Measurements from ENCODE around the gene CT45A9.
"Not testable (repeated sequence)": the region's sequence is repeated elsewhere in the genome, so short reads cannot be mapped to it uniquely, and the experiment has no call there.

The CT45A9 gene

GRCh38 chrX:135871712-135872111 lies at the start of gene CT45A9:
Gene CT45A9, minus strand, starts transcription at chrX:135871812. Its CDS starts 3,751 bp downstream, at chrX:135868061.
- not testable (repeated sequence) for H3K4me3 Mint-ChIP-seq, H3K27me3 Mint-ChIP-seq

DNA sequence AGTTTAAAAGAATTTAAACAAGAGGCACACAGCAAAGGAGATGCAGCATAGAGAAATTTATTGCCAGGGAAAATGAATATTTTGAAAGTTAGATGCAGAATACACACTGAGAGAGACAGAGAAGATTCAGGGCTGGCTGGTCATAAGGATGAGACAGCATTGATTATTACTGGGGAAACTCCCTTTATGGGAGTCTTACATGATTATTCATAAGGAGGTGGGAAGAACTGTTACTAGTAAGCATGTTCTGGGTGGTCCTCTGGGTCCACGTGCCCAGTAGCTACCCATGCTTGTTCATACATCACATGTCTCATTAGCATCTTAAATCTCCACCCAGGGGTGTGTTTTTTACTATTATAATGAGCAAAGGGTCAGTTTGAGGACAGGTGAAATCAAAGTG lies 48.9 kb upstream of the CT45A9 start:
- H3K9me3 Mint-ChIP-seq, H3K27ac Mint-ChIP-seq, DNase-seq, ATAC-seq, H3K4me1 Mint-ChIP-seq, H3K4me3 Mint-ChIP-seq, H3K27me3 Mint-ChIP-seq: not testable (repeated sequence)

More at GRCh38 chrX:135871712-135872111, at the start of gene CT45A9:
- H3K27ac Mint-ChIP-seq, H3K4me1 Mint-ChIP-seq, ATAC-seq, DNase-seq, H3K9me3 Mint-ChIP-seq: not testable (repeated sequence)

- ATAC-seq, result no peak
- DNase-seq, result no peak
- Mint-ChIP-seq H3K9me3 (no peaks in the 10 kb centered on the region), H3K4me1 (no peaks in the 10 kb centered on the region), H3K4me3 (no peak overlapping the region), H3K27ac (no peak overlapping the region), H3K27me3 (no peaks in the 10 kb centered on the region)
Measured at GRCh38 chrX:135914404-135914803, 42.8 kb upstream of the CT45A9 start.

GRCh38 chrX:135910251-135910650 lies 38.6 kb upstream of the CT45A9 start:
- no peak overlapping the region for H3K27ac Mint-ChIP-seq
- H3K27me3 Mint-ChIP-seq, result no peaks in the 10 kb centered on the region
- DNase-seq (no peak), ATAC-seq (no peak)
- H3K9me3 Mint-ChIP-seq, result no peaks in the 10 kb centered on the region
- no peaks in the 10 kb centered on the region for H3K4me1 Mint-ChIP-seq
- H3K4me3 Mint-ChIP-seq, result no peak overlapping the region

DNA sequence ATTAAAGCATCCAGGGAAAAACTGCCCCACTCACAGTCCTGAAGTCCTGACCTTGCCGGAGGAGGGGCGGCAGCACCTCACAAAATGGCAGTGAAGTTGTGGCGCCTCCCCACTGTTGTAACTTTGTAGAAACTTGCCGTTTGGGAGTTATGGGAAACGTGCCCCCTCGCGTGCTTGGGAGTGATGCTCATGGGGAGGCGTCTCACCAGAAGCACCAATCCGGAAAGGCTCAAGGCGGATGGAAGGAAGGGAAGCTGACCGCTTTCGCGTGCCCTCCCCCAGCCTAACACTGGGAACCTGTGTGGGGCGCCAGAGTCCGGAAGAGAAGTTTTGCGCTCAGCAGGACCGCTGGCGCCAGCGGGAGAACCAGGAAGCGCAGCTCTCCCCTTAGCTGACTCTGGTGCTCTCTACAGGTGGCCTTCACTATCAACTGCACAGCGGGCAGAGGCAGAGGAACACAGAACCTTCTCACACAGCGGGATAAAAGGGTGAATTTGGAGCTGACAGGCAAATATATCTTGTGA lies 21.7 kb upstream of the CT45A9 start, which contains the start of the genes CT45A10 and SAGE1:
CT45A10 (minus strand) TSS at position 151 of the 524 bp plus-strand sequence. CDS start 8,100 bp downstream, outside the sequence.
SAGE1 (plus strand) TSS at position 423 of the 524 bp plus-strand sequence. CDS start 2,527 bp downstream, outside the sequence.
- DNase-seq (no peak), ATAC-seq (no peak)
- Mint-ChIP-seq H3K27me3 (no peaks in the 10 kb centered on the region), H3K9me3 (no peaks in the 10 kb centered on the region), H3K4me3 (no peak within 1 kb of the TSS), H3K4me1 (no peaks in the 10 kb centered on the region), H3K27ac (no peak within 1 kb of the TSS)

- Mint-ChIP-seq H3K4me3 (no peak overlapping the region), H3K4me1 (no peaks in the 10 kb centered on the region), H3K9me3 (no peaks in the 10 kb centered on the region), H3K27me3 (no peaks in the 10 kb centered on the region), H3K27ac (no peak overlapping the region)
- ATAC-seq (no peak), DNase-seq (no peak)
Measured at GRCh38 chrX:135892781-135893180, 21.2 kb upstream of the CT45A9 start.

DNA sequence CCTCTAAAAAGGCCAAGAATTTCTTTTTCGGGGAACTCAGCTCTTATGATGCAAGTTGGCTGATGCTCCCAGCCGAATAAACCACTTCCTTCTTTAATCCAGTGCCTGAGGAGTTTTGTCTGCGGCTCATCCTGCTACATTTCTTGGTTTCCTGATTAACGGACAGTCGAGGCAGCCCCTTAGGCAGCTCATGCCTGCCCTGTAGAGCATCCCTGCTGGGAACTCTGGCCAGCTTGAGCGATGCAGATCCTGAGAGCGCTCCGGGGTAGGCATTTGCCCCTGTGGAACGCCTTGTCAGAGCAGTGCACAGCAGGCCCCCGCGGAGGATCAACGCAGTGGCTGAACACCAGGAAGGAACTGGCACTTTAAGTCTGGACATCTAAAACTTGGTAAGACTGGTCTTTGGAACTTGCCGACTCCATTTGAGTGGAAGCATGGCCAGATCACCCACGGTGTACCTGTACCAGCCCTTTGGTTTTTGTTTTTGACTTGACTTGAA lies 18.5 kb upstream of the CT45A9 start:
- ATAC-seq (no peak), DNase-seq (no peak)
- no peaks in the 10 kb centered on the region for H3K27me3 Mint-ChIP-seq
- no peak overlapping the region for H3K27ac Mint-ChIP-seq
- H3K9me3 Mint-ChIP-seq, result no peaks in the 10 kb centered on the region
- H3K4me1 Mint-ChIP-seq, result no peaks in the 10 kb centered on the region
- no peak overlapping the region for H3K4me3 Mint-ChIP-seq

GRCh38 chrX:135888976-135889375 lies 17.4 kb upstream of the CT45A9 start:
- not testable (repeated sequence) for ATAC-seq, H3K4me3 Mint-ChIP-seq, H3K27me3 Mint-ChIP-seq, H3K4me1 Mint-ChIP-seq, H3K27ac Mint-ChIP-seq, H3K9me3 Mint-ChIP-seq
- DNase-seq, result peak; percentile 34 to 47

DNA sequence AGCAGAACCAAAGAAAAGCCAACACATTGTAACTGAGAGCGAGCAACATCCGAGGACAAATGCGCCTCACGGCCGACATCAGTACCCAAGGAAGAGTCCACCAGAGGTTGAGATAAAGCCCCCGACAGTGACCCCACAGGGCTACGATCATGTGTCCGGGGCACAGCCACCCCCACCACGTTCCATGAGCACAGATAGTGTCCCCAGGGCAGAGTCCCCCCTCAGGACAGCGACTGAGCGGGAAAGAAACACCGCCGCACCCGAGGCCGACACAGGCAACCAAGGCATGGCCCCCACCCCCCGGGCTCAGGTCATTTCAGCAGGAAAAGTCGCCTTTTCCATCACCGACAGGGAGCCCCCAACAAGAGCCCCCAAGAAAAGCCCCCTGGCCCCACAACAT lies 16.6 kb upstream of the CT45A9 start:
- not testable (repeated sequence) for H3K27ac Mint-ChIP-seq, H3K4me3 Mint-ChIP-seq, H3K4me1 Mint-ChIP-seq, DNase-seq, H3K9me3 Mint-ChIP-seq, H3K27me3 Mint-ChIP-seq, ATAC-seq

GRCh38 chrX:135882741-135883140 lies 11.1 kb upstream of the CT45A9 start:
- H3K4me3 Mint-ChIP-seq, H3K27me3 Mint-ChIP-seq, H3K27ac Mint-ChIP-seq, H3K9me3 Mint-ChIP-seq, DNase-seq, H3K4me1 Mint-ChIP-seq, ATAC-seq: not testable (repeated sequence)

DNA sequence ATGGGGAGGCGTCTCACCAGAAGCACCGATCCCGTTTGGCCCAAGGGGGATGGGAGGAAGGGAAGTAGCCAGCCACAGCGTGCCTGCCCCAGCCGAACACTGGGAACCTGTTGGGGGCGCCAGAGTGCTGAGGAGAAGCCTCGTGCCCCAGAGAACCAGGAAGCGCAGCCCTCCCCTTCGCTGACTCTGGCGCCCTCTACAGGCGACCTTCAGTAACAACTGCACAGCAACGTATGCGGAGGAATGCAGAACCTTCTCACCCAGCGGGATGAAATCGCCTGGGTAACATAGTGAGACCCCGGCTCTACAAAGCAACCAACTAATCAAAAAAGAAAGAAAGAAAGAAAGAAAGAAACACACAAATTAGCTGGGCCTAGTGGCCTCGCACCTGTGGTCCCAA lies 17.2 kb downstream of the CT45A9 start, which contains the start of gene CT45A8:
CT45A8 (minus strand) TSS at position 101 of the 400 bp plus-strand sequence. CDS start 3,755 bp downstream, outside the sequence.
- not testable (repeated sequence) for H3K27me3 Mint-ChIP-seq, ATAC-seq, H3K4me3 Mint-ChIP-seq, DNase-seq, H3K27ac Mint-ChIP-seq, H3K4me1 Mint-ChIP-seq, H3K9me3 Mint-ChIP-seq

GRCh38 chrX:135837180-135837579 lies 34.4 kb downstream of the CT45A9 start, which contains the start of gene CT45A7:
Gene CT45A7, minus strand, starts transcription at chrX:135837280. Its CDS starts 3,747 bp downstream, at chrX:135833533.
- not testable (repeated sequence) for H3K4me1 Mint-ChIP-seq, H3K4me3 Mint-ChIP-seq, H3K27me3 Mint-ChIP-seq, ATAC-seq, H3K27ac Mint-ChIP-seq, DNase-seq, H3K9me3 Mint-ChIP-seq

DNA sequence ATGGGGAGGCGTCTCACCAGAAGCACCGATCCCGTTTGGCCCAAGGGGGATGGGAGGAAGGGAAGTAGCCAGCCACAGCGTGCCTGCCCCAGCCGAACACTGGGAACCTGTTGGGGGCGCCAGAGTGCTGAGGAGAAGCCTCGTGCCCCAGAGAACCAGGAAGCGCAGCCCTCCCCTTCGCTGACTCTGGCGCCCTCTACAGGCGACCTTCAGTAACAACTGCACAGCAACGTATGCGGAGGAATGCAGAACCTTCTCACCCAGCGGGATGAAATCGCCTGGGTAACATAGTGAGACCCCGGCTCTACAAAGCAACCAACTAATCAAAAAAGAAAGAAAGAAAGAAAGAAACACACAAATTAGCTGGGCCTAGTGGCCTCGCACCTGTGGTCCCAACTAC lies 51.7 kb downstream of the CT45A9 start, which contains the start of gene CT45A2:
CT45A2 (minus strand) TSS at position 101 of the 400 bp plus-strand sequence. CDS start 3,747 bp downstream, outside the sequence.
- not testable (repeated sequence) for H3K9me3 Mint-ChIP-seq, H3K27me3 Mint-ChIP-seq, H3K4me1 Mint-ChIP-seq, H3K27ac Mint-ChIP-seq, ATAC-seq, H3K4me3 Mint-ChIP-seq, DNase-seq
